Effector CD4-positive, alpha-beta T cell (primary cell): ENCODE results near the gene CHMP6.

Source experiments
- DNase-seq: peaks from one replicate; pipeline ENCODE4 v3.0.0-alpha.2; 2020
- total RNA-seq: gene quantifications from one replicate; lab custom pipeline; 2026; lab: John Stamatoyannopoulos, UW

The CHMP6 gene
- total RNA-seq = 21.4 reads per million, percentile 48 among the genes with 10 or more reads in this experiment

DNA sequence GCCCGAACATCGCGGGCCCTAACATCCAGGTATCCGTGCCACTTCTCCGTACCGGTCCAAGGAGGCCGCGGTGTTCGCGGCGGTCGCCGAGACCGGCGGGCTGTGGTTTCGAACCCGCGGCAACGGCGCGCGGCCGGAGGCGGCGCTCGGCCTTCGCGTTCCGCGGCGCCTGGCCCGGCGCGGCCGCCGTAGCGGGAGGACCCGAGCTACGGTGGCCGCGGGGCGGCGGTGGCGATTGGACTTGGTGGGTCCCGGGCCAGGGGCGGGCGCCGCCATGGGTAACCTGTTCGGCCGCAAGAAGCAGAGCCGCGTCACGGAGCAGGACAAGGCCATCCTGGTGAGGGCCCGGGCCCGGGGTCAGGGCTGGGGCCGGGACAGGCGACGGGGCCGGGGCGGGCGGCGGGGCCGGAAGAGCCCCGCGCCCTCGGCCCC, at the start of gene CHMP6:
Gene CHMP6 (plus strand): TSS at position 197 of the 432 bp plus-strand sequence. CDS start 78 bp downstream, at position 275.
- peak; percentile 61 for DNase-seq

DNA sequence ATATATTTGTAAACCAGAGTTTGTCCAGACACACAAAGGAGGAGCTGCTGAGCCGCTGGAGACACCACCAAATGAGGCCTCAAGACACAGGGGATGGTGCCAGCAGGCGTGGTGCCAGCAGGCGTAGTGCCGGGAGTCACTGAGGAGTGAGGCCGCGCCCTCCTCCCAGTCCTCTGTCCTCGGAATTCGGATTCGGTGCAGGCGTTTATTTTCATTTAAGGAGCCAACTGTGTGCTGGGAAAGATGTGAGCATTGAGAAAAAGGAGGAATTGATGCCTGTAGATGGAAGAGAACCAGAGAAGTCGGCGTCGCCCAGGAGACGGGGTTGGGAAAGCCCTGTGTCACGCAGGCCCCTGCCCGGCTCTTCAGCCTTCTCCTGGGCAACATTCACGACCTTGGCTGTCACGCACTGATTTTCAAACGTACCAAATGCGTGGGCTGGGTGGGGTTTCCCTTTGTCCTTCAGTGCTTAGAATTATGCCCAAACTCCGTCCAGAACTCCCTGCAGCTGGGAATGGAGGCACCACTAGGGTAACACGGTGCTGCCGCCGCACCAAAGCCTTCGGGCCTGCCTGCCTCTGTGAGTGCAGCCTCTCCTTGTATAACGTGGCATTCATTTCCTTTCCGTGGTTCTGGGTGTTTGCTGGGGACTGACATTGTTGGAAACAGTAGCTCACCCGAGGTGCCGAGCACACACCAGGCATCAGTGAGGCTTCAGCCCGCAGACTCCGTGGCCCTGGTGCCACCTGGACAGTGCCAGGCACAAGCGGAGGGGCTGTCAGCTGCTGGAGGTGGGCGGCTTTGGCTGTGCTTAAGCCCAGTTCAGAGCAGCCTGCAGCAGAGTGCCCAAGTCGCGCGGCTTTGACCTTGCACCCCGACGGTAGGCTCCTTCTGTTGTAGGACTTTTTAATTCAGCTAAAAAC, 49.0 kb upstream of the CHMP6 start:
- no peak for DNase-seq

DNA sequence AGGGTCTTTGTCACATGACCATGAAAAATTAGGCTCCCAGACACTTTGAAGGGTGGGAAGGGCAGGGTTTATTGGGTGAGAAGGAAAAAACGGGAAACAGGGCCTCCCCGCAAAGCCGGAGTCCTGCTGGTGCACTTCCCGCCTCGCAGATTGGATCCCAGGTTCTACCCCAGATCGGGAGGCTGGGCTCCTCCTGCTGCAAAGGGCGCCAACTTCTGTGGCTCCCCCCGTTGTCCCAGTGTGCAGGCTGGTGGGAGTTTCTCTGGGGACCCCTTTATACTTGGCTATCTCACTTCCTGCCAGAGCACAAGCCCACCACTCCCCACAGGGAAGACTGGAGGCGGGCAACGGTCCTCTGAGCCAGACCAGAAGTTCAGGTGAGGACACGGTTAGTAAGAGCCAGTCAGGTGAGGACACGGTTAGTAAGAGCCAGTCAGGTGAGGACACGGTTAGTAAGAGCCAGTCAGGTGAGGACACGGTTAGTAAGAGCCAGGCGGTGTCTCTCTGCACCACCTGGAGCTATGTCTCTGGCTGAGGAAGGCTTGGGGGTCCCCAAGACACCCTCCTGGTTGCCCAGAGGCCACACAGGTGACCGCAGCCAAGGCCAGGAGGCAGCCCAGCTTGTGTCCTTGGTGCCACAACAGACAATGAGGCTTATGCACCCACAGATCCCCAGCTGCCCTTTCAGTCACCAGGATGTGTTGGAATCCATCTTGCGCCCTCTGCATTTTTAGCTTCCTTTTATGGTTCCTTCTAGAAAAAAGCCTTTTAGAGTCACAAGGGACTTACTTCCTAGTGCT, 48.1 kb upstream of the CHMP6 start:
- DNase-seq = no peak

DNA sequence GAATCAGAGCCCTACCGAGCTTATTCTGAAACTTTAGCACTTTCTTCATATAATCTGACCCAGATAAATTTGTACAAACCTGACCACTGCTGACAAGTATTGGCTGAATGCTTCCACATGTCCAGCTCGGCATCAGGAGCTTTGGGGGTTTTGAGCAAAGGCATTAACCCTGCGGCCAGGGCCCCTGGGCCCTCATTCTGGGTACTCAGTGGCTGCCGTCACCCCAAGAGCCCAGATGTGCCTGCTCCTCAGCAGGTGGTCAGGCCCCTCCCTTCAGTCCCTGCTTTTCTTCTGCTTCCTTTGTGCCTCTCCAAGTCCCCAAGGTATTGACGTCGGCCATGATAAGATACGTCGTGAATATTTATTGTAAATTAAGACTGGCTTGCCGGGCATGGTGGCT, 47.3 kb upstream of the CHMP6 start:
- no peak for DNase-seq

DNA sequence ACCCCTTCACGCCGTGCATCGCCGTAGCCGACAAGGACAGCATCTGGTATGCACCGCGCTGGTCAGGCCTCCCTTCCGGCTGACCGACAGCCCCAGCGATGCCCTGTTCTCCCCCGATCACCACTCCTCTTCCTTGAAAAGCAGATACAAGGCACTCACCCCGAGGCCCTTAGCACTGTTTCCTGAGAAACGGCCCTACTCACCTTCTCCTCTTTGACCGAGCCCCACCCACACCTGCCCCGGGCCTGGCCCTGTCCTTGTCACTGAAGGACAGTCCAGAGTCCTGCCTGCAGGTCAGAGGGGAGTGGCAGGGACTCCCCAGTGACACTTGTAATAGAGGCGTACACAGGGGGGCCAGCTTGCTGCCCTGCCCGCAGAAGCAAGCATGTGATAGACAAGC, 45.9 kb upstream of the CHMP6 start:
- DNase-seq = no peak

DNA sequence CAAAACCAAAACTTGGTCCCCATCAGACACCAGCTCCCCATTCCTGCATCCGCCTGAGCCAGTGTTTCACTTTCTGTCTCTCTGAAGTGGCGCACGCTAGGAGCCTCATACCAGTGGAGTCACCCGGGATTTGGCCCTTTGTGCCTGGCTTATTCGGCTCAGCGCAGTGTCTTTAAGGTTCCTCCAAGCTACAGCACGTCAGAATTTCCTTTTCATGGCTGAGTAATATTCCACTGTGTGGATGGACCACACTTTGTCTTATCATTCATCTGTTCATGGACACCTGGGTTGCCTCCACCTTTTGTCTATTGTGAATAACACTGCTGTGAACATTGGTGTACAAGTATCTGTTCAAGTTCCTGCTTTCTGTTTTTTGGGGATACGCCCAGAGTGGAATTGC, 45.2 kb upstream of the CHMP6 start:
- DNase-seq = no peak

DNA sequence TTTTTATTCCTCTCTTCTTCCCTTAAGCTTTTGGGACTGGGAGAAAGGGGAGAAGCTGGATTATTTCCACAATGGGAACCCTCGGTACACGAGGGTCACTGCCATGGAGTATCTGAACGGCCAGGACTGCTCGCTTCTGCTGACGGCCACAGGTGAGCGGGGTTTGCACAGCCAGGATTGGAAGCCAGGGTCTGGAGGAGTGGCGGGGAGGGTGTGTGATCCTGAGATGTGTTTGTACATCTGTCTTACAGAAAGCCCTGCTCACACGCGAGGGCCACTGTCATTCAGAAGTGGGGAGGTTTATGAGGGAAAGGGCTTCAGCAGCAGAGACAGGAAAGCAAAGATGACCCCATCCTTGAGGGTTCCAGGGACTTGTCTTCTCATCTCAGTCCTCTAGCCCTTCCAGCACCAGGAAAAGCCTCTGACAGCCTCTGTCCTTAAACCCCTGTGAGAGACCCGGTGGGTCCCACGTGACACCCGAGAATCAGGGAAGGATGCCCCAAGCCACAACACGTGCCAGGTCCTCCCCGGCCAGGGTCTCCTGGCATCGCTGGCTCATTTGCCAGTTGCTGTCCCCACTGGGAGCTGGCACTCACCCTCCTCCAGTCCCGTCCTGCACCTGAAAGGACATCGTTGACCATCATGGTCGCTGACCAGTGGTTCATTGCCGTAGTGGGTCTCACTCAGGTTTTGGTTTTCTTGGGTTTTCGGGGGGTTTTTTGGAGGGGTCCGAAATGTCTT, 44.3 kb upstream of the CHMP6 start:
- DNase-seq = no peak

DNA sequence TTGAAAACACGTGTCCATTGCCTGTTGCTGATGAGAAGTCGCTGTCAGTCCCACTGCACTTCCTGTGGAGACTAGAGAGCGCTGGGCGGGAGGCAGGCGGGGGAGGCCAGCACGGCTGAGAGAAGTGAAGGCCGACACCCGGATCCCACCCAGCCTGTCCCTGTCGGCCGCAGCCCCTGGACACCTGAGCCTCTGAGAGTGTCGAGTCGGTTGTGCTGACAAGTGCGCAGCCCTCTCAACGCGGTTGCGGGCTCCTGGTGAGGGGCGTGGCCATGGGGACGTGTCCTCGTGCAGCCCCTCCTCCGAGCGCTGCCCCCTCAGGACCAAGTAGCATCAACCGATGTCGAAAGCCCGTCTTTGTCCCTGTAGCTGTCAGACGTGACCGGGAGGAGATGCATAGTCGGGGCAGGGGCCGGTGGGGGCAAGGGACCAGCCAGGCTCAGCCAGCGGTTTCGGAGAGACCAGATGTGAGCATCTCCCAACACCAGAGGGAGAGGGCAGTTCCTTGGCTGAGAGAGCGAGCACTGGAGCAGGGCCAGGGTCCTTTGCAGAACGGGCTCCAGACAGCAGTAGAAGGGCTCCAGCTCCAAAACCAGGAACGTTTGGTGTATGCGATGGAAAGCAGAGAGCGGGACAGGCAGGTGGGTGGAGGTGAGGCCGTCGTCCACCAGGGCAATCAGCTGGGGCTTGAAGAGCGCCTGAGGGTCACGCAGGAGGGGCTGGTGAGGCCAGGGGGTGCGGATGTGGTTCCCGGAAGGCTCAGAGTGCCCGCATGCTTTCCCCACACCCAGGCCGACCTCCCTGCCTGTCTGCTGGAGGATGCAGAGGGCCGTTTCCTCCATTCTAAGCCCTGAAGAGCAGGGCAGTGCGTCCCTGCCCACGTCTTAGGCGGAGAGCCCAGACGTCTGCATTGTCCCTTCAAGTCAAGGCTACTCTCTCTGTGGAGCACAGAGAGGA, 43.3 kb upstream of the CHMP6 start:
- DNase-seq = no peak

DNA sequence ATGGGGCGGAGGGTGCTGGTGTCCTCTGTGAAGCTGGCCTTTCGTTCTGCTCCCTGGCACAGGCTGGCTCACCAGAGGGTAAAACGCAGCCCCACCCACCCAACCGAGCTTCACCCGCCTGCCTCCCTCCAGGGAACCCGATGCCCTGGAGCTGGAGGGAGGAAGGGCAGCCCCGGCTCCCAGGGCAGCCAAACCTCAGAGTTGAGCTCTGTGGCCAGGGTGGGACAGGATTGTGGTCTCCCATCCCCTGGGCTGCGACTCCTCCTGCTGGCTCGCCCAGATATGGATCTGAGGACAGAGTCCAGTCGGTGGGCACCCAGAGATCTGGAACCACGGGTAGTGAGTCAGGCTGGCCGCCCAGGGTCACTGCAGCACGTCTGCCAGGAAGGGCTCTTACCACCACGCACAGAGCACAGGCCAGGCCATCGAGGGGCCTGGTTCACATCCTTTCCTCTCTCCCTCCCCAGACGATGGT, 42.6 kb upstream of the CHMP6 start:
- peak; percentile 0 for DNase-seq

DNA sequence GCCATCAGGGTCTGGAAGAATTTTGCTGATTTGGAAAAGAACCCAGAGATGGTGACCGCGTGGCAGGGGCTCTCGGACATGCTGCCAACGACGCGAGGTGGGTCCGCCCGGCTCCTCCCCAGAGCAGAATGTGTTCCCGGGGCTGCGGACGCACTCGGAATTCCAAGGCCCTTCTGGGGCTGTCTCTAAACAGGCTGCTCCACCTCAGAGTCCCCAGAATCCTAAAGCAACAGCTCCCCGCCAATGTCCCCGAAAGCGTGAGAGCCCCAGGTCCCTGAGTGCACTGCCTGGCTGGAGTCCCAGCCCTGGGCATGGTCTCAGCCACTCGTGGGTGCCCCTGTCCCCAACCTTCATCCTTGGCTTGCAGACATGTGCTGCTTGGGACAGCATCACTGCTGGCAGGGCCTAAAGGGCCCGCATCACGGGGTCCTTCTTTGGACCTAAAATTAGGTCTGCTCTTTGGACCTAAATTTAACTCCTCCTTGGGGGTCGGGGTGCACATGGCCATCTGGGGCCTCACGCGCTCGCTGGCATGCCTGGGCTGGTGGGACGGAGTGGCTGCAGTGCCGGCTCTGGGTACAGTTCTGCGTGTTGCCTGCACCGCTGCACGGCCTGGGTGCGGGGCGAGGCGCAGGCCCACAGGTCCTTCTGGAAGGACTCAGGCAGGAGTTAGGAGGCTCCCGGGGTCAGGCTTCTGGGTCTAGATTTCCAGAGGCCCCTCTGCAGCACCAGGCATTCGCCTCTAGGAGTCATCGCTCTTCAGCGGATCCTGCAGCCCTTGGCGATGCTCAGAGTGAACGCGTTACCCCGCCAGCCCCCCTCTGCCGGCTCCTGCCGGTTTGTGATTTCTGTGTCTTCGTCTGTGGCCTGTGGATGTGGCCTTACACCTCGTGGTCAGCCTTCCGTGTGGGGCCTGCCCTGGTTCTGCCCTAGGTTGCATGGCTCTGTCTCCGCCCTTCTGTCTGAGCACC, 41.9 kb upstream of the CHMP6 start:
- peak; percentile 0 for DNase-seq

DNA sequence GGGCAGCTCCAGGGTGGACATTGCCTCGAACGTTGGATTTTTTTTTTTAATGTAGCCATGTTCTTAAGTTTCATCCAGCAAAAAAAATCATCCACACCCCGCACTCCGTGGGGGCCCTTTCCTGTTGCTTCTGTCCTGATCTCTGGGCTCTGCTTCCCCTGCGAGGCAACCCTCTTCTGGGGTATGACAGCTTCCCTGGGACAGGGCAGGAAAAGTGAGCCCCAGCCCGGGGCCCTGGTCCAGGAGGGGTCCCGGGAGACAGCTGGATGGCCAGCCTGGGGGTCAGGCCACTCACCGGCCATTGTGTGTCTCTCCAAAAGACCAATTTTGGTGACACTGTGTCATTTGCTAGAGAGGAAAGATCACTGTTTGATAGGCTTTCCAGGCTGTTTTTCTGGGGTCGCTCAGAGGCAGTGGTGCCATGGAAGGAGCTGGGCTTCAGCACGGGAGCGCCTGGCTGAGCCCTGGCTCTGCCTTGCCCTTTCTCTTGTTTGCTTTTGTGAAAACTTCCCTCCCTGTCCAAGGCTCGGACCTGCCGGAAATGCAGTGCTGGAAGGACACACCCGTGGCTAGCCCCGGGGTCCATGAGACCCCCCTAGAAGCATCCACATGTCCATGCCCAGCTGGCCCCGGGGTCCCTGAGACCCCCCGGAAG, 41.0 kb upstream of the CHMP6 start:
- no peak for DNase-seq

DNA sequence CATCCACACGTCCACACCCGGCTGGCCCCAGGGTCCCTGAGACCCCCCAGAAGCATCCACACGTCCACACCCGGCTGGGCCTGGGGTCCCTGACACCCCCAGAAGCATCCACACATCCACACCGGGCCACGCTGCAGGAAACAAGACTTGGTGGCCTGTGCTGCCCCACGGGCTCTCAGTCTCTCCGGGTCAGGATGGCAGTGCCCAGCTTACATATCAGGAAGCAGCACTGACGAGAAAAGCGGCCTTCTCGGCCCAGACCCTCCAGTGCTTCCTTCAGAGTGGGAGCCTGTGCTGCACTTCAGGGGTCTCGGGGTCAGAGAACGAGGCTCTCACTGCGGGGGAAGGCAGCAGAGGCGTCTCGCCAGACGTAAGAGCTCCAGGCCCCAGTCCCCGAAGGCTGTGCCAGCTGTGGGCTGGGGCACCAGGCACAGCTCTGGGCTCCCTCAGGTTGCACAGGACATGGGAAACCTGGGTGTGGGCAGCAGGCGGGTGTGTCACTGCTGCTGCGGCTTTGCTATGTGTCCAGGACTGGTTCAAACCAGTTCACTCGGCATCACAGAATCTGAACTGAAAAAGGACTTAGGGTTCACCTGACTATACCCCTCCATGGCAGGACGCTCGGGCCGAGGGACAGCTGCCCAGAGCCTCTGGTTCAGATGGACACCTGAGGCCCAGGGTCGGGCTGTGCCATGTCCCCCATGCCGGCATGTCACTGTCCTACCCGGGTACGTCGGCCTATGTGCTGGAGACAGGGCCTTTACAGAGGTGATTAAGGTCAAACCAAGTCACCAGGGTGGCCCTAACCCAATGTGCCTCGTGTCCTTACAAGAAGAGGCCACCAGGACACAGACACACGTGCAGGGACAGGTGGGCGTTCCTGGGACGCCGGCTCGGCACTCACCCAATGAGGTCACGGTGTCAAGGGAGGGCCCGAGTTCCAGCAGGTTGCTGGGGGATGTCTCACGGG, 40.2 kb upstream of the CHMP6 start:
- DNase-seq = no peak

DNA sequence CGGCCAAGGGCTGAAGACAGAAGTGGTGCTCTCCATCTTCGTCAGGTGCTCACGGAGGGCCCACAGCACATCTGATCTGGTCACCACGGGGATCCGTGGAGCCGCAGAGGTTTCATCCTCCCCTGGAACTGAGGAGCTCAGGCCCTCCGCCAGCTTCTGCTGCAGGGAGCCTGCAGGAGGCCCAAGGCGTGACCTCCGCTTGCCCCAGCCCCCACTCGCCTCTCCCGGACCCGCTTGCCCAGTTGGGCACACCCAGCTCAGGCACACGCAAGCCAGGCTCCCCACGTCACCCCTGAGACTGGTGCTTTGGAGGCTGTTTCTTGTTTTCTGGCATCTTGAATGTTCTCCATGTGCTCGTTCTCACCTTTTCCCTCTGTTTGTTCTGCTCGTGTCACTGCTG, 39.4 kb upstream of the CHMP6 start:
- DNase-seq = no peak

DNA sequence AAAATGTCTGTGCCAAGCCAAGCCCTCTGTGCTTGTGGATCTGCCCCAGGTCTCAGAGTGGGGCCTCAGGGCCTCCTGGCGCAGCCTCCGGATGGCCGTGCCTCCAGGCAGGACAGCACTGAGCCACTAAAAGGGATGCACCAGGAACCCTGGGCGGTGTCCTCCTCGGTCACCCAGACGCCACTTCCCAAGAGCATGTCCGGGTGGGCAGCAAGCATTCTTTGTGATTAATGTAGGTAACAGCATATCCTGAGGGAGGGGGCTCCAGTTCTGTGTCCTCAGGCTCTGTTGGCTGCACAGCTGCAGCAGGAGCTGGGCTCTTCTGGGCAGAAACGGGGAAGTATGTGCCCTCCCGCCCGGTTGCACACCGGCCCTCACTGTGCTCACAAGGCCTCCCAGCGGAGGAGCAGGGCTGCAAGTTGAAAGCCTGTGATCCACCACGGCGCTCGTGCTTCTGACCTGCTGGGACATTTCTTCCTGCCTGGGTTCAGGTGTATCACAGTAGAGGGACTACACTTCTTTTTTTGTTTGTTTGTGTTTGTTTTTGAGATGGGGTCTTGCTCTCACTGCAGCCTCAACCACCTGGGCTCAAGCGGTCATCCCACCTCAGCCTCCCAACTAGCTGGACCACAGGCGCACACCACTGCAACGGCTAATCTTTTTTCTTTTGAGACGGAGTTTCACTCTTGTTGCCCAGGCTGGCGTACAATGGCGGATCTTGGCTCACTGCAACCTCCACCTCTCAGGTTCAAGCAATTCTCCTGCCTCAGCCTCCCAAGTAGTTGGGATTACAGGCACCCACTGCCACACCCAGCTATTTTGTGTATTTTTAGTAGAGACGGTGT, 37.9 kb upstream of the CHMP6 start:
- DNase-seq = no peak

DNA sequence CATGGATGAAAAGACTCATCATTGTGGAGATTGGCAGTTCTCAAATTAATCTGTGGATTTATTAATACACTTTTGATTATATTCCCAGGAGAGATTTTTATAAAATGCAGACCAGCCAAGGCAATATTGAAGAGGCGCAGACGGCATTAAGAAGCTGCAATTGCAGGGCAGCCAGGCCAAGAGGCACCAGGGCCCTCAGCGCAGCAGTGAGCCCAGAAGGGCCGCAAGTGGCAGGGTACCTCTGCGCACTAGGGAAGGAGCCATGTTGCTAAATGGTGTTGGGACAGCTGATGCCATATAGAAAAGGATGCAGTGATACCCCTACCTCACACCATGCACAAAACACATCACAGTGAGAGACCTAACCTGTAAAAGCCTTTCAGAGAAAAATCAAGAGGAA, 36.6 kb upstream of the CHMP6 start:
- DNase-seq = no peak

DNA sequence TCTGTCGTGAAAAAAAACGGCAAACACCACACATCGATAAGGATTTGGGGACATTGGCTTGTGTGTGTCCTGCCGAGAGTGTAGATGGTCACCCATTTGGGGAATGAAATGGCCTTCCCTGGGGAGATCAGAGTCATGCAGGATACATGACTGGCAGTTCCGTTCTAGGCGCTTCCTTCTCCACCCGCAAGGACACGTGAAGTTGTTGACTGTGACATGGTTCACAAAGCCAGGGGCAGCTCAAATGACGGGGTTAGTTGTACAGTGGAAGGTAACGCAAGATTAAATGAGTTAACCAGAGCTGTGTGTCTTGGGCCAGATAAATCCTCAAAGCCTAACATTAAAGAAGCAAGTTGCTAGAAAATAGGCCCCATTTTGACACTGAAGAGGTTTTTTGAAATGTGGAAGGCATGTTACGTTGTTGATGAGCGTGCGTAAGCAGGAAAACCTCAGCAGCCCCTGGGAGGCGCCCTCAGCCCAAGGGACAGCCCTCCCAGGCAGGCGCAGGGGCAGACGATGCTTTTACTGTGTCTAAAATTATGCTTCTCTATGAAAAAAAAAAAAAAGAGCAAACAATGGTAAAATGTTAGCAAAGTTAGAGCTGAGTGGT, 35.9 kb upstream of the CHMP6 start:
- no peak for DNase-seq
